ACHN (cell line): ENCODE results near the gene THAP4.

ENCODE experiments used
- DNase-seq: peaks from one replicate; pipeline ENCODE4 v3.0.0-alpha.2; 2015
- in situ Hi-C: cut with HindIII; loops from 2 replicates; pipeline ENCODE4 v1.10.0; 2017; ENCODE audit warnings: low sequenced_read_pairs, low pct_ligation_motif_present, low pct_unique_long_range_greater_than_20kb

Gene THAP4

DNA sequence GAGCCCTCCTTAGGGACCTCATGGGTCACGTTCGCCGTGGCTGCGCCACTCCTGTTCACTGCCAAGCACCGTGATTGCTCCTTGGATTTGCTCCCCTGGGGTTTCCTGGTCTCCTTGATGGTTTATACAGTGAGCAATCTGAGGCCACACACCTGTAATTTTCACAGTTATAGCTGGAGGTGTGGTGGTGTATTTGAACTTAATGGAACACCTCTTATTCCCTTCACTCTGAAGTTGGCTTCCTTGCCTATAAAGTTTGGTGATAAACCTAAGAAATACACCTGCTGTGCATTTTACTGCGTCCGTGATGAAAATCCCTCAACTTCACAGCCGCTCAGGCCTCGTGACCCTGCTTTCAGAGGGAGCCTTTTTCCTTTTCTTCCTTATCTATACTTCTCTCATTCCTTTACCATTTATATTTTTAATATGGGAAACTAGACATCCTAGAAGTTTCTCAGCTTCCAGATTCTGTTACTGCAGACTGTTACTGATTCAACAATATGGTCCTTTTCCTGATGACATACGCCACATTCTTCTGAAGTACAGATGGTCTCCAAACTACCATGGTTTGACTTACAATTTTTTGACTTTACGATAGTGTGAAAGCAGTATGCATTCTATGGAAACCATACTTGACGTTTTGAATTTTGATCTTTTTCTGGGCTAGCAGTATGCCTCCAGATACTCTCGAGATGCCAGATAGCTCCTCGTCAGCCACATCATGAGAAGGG lies 9.1 kb upstream of the THAP4 start:
- no peak for DNase-seq
- in situ Hi-C loops = no loop called here

DNA sequence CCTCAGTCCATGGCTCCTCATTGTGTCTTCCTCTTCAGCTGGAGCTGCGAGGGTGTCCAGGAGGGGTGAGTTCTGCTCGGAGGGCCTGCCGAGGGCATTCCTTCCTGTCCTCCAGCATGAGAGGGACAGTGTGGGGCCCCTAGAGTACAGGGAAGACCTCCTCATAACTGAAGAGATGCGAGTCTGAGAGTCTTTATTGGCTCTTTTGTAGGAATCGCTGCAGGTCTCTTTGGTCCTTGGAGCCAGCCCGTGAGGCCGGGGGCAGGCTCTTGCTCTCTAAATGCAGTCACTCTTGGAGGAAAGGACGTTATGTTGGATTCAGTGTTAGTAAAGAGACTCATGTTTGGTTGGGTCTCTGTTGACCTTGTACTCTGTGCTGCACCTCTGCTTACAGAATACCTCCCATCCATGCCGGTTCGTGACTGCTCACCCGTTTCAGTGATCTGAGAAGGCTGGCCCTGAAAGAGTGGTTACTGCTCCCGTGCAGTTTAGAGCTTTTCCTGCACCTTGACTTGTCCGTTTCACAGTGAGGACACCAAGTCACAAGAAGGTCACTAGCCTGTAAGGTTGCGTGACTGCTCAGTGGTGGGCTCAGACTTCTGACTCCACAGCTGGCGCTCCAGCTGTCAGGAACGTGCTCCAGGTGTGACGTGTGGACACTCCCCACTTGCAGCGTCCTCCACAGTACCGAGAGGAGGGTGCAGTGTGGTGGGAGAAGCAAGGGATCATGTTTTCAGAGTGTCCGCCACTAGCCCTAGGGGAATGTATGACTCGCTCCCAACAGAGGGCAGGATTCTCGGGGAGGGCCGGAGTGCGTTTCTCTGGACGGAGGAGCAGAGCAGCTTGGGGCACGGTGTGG lies 8.3 kb upstream of the THAP4 start:
- DNase-seq = no peak
- in situ Hi-C loops = no loop called here

DNA sequence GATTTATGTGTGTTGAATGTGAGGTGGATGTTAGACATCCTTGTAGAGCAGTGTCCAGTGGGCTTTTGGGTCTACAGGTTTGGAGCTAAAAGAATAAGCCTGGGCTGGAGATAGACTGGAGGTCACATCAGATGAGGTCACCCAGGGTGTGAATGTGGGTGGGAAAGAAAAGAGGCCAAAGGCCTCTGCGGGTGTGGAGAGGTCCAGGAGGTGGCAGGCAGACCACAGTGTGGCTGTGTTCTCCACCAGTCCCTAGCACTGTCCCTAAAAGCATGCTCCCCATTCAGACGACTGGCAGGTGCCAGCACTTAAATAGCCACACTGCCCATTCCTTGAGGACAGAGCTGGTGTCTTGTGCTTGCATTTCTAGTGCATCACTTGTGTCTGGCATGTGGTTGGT lies 4.7 kb upstream of the THAP4 start:
- in situ Hi-C loops = no loop called here
- no peak for DNase-seq

DNA sequence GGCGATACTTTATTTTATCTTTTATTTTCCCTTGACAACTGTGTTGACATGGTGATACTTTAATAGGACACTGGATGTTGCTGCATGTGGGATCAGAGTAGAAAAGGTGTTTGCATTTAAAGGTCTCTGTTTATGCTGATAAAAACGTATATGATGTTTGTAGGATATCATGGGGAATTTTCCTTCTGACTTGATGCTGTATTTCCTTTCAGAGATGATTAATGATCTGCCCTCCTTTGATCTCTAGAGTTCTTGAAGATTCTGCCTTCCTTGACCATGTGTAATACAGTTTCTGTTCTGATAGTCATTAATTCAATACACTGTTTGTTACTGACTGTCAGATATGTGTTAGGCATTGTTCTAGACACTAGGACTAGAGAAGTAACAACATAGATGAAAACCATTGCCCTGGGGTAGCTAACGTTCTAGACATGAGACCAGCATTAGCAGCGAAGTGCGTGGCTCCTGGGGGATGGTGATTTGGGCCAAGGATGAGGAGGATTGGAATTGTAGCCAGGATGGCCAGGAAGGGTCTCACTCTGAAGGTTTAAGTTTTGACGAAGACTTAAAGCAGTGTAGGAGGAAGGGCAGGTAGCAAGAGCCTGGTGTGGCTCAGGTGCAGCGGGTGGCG lies 3.3 kb upstream of the THAP4 start:
- in situ Hi-C loops = no loop called here

DNA sequence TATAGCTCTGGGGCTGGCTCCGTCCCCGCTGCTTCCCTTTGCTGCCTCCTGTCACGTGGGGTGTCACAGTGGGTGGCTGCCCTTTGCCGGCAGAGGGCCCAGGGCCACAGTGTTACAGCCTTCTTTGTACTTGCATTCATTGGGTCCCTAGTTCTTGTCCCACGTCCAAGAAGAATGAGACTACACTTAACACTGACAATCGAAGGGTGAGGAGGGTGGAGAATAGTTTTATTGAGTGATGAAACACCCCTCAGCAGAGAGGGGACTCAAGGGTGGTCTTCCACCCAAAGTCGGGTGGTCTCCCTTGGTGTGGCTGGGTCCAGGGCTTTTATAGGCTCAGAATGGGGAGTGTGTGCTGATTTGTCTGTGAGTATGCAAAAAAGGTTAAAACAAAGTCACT lies 2.4 kb upstream of the THAP4 start:
- in situ Hi-C loops = no loop called here
- no peak for DNase-seq

More for the DNA sequence above, 3.3 kb upstream of the THAP4 start:
- DNase-seq = no peak

DNA sequence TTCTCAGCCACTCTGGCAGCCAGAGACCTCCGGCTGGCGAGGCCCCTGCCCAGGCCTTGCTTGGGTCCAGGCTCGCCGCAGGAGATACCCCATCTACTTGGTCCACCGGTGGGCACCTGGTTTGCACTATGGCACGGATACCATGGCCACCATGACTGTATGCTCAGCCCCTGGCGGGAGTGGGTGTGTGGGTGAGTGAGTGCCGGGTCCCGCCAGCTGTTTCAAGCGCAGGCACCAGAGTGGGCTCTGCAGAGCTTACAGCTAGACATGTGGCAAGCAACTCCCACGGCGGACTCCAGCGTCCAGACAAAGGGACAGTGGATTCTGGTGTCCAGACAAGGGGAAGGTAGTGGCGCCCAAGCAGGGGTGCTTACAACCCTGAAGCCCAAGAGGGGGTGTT lies 2.0 kb upstream of the THAP4 start:
- no peak for DNase-seq
- in situ Hi-C loops = no loop called here

DNA sequence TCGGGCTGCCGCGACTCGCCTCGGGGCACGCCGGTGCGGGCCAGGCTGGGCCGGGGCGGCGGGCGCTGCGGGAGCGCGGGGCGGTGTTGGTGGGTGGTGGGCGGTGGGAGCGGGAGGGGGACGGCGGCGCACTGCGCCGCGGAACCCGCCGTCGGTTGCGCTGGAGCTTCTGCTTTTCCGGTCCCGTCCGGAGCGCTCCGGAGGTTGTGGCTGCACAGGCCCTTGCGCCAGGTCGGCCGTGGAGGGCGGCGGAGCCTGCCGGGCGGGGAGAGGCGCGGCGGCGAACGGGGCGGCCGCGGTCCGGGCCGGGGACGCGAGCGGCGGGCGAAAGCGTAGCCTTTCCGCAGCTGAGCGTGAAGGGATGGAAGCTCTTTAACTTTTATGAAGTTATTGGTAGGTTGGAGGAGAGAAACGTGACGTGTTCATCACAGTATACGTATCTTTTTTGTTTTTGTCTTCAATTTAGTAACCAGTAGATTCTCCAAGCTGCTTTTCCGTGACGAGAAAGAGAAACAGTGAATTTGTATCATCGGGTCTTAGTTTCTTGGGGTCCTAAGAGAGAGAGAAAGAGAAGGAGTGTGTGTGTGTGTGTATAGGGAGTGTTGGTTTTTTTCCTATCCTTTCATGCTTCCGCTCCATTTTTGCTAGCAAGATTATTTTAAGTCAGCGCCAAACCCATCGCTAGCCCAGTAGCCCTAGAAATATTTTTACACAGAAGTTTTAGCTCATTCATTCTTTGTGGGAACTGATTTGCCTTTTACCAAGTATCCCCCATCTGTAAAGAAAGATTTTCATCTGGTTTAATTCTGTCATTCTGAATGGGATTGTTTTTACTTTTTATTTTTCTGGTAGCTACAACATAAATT lies 1.1 kb upstream of the THAP4 start:
- peak; percentile 38 for DNase-seq
- in situ Hi-C loops = no loop called here

DNA sequence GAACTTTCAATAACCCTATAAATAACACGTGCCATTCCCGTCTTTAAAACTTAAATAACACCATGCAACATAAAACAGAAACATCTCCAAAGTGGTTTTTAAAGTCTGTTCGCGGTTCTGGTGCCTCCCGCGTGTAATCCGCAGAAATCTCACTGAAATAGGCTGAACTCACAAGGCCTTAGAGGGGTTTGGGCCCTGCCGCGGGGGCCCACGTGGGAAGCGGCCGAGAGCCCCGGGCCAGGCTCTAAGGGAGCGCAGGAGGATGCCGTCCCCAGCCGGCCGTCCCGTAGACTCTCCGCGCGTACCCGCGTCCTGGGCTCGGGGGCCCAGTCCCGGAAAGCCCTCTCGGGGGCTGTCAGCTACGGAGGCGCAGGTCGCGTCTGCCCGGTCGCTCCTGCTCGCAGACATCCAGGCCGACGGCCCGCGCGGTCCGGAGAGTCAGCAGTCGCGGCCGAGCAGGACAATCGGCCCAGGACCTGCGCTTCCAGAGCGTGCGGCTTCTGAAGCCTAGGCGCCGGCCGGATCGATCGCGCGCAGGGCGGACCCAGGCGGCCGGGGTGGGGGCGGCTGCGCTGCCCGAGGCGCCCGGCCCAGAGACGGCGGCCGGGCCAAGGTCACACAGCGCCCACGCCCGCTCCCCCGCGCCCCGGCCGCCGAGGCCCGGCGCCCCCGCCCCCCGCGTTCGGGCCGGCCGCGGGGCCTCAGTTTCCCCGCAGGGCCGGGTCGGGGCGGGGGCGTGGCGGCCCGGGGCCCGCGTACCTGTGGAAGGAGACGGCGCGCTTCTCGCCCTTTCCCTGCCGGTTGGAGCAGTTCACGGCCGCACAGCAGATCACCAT lies 558 bp downstream of the THAP4 start:
- peak; percentile 52 for DNase-seq
- in situ Hi-C loops = no loop called here

DNA sequence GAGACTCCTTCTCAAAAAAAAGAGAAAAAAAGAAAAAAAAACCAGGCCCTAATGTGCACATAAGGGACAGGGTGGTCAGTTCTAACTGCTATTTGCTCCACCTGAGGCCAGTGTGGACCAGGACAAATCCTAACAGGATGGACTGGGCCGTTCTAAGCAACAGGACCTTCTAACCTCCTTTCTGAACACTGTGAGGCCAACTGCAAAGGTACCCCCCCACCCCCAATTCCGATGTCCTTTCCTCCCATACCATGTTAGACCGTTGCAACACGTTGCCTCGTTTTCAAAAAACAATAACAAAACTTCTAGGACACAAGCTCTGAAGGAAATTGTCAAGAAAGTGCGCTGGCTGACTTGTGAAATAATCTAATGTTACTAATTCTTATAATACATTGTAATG lies 1.2 kb downstream of the THAP4 start:
- DNase-seq = peak; percentile 9
- in situ Hi-C loops = no loop called here

DNA sequence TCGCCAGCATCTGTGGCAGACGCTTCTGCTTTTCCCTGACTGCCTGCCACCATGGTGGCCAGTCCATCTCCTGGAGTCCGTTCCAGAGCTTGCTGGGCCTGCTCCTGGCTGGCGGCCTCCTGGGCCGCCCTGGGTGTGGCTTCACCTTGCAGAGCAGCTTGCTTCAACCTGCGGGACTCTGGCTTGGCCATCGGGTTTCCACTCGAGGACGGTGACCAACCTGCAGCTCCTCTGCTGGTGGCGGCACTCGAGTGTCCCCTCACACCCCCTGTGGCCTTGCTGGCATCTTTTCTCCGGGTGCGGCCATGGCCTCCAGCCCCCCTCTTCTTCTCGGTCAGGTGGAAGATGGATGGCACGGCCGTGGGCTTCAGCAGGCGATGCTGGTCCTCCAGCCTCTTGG lies 3.4 kb downstream of the THAP4 start:
- in situ Hi-C loops = no loop called here
- no peak for DNase-seq

DNA sequence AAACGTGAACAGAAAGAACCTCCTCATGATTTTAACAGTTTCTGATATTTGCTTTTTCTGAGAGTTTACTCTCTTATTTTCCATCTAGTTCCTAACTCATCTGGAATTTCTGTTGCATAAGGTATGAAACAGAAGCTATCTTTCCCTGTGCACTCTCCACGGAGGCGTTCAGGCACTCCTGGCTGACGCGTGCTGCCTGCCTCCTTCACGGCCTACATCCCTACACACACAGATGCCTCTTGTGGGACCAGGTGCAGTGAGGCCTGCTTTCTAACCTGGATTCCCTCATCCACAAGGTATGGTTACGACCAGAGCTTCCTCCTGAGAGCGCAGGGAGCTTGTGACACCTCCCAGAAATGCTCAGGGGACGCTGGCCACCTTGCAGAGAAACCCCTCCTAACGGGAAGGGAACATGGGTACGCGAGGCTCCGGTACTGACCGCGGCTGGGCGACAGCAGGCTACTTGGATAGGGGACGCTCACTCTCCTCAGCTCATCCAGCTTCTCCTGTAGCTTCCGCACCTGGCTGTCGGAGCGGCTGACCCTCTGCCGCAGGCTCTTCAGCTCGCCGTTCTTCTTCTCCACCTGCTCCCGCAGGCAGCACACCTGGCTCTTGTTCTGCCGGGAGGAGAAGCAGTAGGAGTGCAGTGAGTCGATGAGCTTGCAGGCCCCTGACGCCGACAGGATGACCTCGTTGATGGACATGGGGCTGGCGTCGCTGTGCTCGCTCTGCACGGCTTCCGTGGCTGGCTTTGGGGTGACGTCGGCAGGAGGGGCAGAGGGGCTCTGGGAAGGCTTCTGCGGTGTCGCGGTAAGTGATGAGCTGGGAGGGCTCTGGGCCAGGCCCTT lies 4.3 kb downstream of the THAP4 start:
- no peak for DNase-seq
- in situ Hi-C loops = no loop called here

DNA sequence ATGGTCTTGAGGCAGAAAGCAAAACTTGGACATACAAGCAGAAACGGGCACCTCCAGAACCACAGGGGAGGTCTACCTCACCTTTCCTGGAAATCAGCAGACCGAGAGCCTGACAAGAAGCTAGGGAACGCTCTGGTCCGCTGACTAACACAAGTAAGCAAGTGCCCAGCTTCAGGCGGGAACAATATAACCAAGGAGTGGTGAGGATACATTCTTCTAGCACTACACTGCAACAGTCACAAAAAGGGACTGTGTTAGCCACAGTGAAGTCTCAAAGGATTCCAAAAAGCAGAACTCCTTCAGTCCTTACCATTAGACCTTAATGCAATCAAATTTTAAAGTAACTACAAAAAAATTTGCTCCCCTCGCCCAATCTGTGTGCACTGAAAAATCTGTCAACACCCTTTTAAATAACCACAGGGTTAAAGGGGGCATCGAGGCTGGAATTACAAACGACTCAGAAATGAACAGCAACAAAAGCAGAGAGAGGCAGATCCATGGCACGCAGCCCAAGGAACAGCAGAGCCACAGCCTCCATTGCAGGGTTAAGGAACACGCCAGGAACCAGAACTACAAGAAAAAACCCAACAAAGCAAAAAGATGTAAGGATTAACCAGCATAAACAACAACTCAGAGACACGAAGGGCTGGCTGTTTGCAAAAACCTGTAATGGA lies 7.1 kb downstream of the THAP4 start:
- in situ Hi-C loops = no loop called here

DNA sequence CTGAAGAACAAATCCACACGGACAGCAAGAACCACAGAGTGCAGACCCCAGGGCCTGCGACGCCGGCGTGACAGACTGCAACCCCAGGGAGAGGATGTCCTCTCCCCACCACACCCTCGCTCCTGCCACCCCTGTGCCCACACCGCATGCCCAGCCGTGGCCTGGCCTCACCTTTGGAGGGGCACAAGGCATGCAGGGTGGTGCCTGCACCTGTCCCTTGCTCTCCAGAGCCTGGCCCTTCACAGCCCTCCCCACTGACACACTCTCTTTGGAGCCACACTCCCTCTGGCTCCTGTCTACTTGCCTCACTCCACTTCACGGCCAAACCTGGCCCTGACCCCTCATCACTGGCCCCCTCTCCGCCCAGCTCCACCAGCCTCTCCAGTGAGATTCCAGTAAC lies 9.3 kb downstream of the THAP4 start:
- in situ Hi-C loops = no loop called here
- no peak for DNase-seq

More for the DNA sequence above, 7.1 kb downstream of the THAP4 start:
- no peak for DNase-seq

DNA sequence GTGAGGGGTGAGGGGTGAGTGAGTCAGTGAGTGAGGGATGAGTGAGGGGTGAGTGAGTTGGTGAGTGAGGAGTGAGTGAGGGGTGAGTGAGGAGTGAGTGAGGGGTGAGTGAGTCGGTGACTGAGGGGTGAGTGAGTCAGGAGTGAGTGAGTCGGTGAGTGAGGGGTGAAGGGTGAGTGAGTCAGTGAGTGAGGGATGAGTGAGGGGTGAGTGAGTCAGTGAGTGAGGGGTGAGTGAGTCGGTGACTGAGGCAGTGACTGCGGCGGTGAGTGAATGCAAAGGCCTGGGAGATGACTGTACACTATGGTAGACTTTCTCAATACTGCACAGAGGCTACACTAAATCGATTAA lies 16.6 kb downstream of the THAP4 start:
- in situ Hi-C loops = no loop called here
- DNase-seq = no peak

DNA sequence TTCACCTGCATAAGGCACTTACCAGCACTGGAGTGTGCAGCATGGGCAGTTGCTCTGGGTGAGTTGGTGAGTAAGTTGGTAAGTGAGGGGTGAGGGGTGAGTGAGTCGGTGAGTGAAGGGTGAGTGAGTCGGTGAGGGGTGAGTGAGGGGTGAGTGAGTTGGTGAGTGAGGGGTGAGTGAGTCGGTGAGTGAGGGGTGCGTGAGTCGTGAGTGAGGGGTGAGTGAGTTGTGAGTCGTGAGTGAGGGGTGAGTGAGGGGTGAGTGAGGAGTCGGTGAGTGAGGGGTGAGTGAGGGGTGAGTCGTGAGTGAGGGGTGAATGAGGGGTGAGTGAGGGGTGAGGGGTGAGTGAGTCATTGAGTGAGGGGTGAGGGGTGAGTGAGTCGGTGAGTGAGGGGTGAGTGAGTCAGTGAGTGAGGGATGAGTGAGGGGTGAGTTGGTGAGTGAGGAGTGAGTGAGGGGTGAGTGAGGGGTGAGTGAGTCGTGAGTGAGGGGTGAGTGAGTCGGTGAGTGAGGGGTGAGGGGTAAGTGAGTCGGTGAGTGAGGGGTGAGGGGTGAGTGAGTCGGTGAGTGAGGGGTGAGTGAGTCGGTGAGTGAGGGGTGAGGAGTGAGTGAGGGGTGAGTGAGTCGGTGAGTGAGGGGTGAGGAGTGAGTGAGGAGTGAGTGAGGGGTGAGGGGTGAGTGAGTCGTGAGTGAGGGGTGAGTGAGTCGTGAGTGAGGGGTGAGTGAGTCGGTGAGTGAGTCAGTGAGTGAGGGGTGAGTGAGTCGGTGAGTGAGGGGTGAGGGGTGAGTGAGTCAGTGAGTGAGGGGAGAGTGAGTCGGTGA lies 17.1 kb downstream of the THAP4 start:
- DNase-seq = no peak
- in situ Hi-C loops = no loop called here

DNA sequence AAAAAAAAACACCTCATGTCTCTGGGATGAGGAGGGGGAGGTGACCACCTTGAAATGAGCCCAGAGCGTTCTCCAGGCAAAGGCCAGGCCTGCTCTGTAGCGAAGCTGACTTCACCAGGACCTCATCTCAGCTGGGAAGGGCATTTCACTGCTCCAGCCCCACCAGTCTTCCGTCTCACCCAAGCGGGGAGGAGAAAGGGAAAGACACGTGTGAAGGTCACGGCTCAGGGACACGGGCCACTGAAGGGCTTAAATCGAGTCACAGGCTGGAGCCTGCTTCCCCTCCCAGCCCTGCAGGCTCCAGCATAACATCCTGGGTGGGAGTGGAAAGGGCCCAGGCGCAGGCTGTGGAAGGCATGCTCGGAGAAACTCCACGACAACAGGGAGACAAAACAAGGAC lies 18.1 kb downstream of the THAP4 start:
- in situ Hi-C loops = no loop called here
- DNase-seq = no peak
